AG04449 (cell line): Measurements from ENCODE around the gene ATXN7L1.

ENCODE experiments used
- CTCF ChIA-PET: fragments of 350-600 bp; formaldehyde crosslinking; extraction: SDS; loops from one replicate; lab custom pipeline; 2021; ENCODE audit warnings: antibody characterized with exemption; lab: Yijun Ruan, JAX
- POLR2A ChIA-PET: fragments of 400-600, 350-600 bp; formaldehyde crosslinking; extraction: SDS; loops from one replicate; lab custom pipeline; 2020; ENCODE audit warnings: antibody characterized with exemption, inconsistent platforms; lab: Yijun Ruan, JAX
- DNase-seq: peaks from one replicate; pipeline ENCODE4 v3.0.0-alpha.2; 2010; ENCODE audit warnings: low read depth, low spot score
- H3K4me3 ChIP-seq: 2 replicates; pipeline ENCODE4 v1.5.1; 2011; ENCODE audit warnings: low read depth, mild to moderate bottlenecking, control low read depth, low read length
- TF ChIP-seq, protein P1 (sequence below): IDR thresholded peaks from one replicate; pipeline ENCODE4 v1.5.1; 2011; ENCODE audit warnings: mild to moderate bottlenecking, moderate library complexity, low read length, control low read depth, inconsistent platforms; ENCODE audit not compliant: insufficient read depth; ENCODE audit errors: missing control alignments

ATXN7L1 gene

DNA sequence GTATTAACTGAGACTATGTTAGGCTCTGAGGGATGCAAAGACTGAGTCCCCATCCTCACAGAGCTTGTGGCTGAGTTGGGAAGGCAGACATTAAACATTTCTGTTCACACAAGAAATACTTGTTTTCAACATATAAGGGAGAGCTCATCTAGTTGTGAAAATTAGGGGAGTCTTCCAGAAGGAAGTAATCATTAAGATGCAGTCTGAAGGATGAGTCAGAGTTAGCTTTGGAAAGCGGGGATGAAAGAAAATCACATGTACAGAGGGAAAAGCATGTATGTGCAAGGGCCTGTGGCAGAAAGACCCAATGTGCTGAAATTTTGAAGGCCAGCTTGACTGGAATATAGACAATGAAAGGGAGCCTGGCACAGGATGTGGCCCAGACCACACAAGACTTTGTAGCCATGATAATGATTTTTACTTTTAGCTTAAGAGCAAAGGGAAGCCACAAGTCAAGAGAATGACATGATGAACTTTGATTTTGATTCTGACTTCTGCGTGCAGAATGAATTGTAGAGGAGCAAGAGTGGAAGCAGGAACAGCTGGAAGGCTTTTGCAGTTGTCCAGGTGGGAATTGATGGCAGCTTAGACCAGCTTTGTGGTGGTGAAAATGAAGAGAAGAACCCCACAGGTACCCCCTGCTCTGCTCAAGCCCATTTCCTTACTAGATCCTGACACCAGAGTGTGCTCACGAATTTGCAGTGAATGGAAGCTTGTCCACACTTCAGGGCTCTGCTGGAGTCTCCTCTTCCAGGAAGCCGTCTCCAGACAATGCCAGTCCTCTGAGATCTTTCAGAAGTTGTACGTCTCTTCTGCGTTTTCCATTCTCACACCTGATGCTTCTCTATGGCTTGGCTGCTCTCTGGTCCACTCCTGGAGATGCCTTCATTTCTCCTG, 115.6 kb downstream of the ATXN7L1 start:
- POLR2A ChIA-PET, result interaction anchor here (0.5 kb wide), 1 partner anchor 29 kb away, joined by 5 read pairs; no protein-coding TSS in a partner anchor
- H3K4me3 ChIP-seq, result no peak overlapping the region
- TF ChIP-seq, protein P1, sequence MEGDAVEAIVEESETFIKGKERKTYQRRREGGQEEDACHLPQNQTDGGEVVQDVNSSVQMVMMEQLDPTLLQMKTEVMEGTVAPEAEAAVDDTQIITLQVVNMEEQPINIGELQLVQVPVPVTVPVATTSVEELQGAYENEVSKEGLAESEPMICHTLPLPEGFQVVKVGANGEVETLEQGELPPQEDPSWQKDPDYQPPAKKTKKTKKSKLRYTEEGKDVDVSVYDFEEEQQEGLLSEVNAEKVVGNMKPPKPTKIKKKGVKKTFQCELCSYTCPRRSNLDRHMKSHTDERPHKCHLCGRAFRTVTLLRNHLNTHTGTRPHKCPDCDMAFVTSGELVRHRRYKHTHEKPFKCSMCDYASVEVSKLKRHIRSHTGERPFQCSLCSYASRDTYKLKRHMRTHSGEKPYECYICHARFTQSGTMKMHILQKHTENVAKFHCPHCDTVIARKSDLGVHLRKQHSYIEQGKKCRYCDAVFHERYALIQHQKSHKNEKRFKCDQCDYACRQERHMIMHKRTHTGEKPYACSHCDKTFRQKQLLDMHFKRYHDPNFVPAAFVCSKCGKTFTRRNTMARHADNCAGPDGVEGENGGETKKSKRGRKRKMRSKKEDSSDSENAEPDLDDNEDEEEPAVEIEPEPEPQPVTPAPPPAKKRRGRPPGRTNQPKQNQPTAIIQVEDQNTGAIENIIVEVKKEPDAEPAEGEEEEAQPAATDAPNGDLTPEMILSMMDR, result no peak
- DNase-seq, result no peak
- CTCF ChIA-PET, result interaction anchor here (0.6 to 18.6 kb wide), 48 partner anchors 9 to 407 kb away, joined by 3 to 319 read pairs (median 5); partner anchors contain the start of gene ATXN7L1

DNA sequence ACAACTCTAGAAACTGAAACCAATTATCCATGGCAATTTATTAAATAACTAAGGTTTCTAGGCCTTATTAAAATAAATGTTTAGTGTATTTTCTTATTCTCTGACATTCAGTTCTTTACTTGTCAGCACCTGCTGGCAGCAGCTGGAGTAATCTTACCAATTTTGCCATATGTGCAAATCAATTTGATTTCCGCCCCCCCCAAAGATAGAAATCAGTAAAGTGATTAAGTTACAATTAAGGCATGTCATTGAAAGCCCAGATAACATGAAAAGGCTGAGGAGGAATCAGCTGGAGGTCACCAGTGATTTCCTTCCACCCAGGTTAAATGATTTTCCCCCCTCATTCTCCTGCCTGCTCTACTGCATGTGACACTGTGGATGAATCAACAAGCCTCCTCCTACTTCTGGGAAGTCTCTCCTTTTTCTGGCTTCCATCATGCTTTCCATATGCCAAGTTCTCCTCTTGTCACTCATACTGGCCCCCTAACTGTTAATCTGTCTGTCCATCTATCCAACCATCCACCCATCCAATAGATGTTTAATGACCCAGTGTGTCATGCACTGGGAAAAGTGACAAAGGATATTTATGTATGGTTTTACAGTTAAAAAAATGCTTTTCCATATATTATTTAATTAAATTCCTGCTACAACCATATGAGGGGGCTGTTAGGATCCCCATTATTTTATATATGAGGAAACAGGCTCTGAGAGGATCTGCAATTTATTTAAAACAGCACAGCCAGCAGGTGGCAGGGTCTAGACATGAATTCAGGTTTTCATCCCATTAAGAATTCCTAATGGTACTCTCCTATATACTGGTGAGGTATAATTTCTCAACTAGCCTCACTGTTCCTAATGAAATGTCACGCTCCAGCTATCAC, 116.5 kb downstream of the ATXN7L1 start:
- CTCF ChIA-PET, result interaction anchor here (0.8 to 18.6 kb wide), 46 partner anchors 9 to 408 kb away, joined by 3 to 319 read pairs (median 5); no protein-coding TSS in a partner anchor
- DNase-seq, result no peak
- POLR2A ChIA-PET, result interaction anchor here (0.6 to 0.8 kb wide), 2 partner anchors 16 to 46 kb away, joined by 3 read pairs; no protein-coding TSS in a partner anchor

DNA sequence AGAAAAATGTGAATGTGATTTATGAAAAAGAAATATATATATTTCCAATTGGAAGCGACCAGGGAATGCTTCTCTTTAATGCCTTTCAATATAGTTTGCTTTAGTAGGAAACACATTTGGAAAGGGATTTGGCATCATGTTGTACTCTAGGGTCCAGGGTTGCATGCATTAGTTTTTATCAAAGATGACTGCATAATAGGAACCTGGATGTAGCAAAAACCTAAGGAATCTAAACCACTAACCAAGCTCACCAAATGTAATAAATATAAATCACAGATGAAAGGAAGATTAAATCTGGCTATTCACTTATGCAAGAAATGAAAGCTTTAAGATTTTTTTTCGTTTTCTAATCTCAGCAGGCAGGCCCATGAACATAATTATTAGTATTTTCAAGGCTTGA, 120.0 kb downstream of the ATXN7L1 start:
- no peak for DNase-seq
- CTCF ChIA-PET, result interaction anchor here (0.9 to 18.6 kb wide), 3 partner anchors 9 to 285 kb away, joined by 4 to 319 read pairs (median 4); no protein-coding TSS in a partner anchor
- no peak overlapping the region for H3K4me3 ChIP-seq
- POLR2A ChIA-PET, result no interaction called here
- TF ChIP-seq, protein P1, result no peak

More for the DNA sequence above, 116.5 kb downstream of the ATXN7L1 start:
- TF ChIP-seq, protein P1, result peak; percentile 36
- no peak overlapping the region for H3K4me3 ChIP-seq

DNA sequence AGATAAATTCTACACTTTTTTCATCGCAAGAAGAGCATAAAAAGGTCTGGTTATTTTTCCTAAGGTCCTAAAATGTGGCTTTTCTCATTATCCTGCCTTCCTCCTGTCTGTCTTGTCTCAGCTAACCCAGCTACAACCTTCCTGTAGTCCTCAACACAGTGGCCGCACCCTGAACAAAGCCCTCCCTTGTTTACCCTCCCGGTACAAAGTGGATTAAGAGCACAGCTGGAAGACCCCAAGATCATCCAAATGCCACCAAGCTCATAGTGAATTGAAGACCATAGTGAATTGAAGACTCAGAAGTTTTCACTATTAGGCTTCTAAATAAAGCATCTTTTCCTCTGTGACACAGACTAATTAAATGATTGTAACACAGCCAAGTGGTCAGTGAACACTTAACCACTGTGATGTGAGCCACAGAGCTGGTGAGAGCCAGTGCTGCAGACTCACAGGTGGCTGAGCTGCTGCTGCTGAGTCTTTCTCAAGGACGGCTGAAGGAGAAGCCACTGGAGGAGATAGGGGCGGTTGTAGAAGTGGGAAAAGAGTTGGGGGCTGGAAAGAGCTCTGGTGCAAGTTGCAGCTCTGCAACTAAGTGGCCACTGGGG, 123.6 kb downstream of the ATXN7L1 start:
- ChIA-PET POLR2A (no interaction called here), CTCF (interaction anchor here (1.3 to 18.6 kb wide), 5 partner anchors 9 to 289 kb away, joined by 3 to 319 read pairs (median 12); no protein-coding TSS in a partner anchor)
- TF ChIP-seq, protein P1, result no peak
- H3K4me3 ChIP-seq, result no peak overlapping the region
- DNase-seq, result no peak

DNA sequence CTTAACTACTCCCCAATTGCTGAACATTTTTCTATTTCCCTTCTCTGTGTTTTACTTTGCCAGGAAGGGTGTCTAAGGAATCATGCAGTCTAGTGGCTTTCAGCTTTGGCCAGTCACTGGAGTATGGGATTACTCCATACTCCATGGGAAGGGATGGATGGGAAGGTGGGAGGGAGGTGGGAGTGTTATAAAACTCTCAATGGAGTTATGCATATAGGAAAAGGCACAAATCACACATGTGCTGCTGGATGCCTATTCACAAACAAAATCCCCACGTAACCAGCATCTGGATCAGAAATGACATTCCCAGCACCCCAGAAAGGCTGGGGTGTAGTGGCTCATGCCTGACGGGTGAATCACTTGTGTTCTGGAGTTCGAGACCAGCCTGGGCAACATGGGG, 125.3 kb downstream of the ATXN7L1 start:
- H3K4me3 ChIP-seq, result no peak overlapping the region
- POLR2A ChIA-PET, result no interaction called here
- TF ChIP-seq, protein P1, result no peak
- no peak for DNase-seq
- CTCF ChIA-PET, result interaction anchor here (1.3 to 18.6 kb wide), 6 partner anchors 10 to 290 kb away, joined by 3 to 319 read pairs (median 8); no protein-coding TSS in a partner anchor
